Loucy (cell line): ENCODE data around the gene KDR.

ENCODE experiments used
- EZH2phosphoT487 ChIP-seq: fragments of 200-600 bp; IDR thresholded peaks from 2 replicates; pipeline ENCODE4 v1.6.1; 2018; ENCODE audit warnings: antibody characterized with exemption, mild to moderate bottlenecking, moderate library complexity, borderline replicate concordance
- TF ChIP-seq, protein P1 (sequence below): fragments of 200-600 bp; sonication (generic); conservative IDR thresholded peaks from 2 replicates; pipeline ENCODE4 v1.5.1; 2014; ENCODE audit warnings: mild to moderate bottlenecking, antibody characterized with exemption, low read length

DNA sequence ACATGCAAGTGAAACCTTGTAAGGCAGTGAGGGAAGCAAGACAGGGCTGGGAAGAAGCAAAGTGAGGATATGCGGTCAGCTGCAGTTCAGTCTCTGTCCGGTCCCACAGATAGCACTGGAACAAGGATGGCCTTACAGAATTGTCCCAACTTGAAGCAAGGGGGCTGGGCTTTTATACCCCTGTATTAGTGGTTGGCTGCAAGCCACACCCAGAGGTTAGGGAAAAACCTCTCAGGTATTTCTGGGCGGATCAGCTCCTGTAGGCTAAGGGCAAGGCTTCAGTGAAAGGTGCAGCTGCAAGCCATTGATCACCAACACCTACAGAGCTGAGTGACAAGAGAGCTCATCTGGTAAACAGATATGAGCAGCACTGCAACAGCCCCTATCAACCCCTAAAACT lies 89.0 kb downstream of the KDR start:
- TF ChIP-seq, protein P1, sequence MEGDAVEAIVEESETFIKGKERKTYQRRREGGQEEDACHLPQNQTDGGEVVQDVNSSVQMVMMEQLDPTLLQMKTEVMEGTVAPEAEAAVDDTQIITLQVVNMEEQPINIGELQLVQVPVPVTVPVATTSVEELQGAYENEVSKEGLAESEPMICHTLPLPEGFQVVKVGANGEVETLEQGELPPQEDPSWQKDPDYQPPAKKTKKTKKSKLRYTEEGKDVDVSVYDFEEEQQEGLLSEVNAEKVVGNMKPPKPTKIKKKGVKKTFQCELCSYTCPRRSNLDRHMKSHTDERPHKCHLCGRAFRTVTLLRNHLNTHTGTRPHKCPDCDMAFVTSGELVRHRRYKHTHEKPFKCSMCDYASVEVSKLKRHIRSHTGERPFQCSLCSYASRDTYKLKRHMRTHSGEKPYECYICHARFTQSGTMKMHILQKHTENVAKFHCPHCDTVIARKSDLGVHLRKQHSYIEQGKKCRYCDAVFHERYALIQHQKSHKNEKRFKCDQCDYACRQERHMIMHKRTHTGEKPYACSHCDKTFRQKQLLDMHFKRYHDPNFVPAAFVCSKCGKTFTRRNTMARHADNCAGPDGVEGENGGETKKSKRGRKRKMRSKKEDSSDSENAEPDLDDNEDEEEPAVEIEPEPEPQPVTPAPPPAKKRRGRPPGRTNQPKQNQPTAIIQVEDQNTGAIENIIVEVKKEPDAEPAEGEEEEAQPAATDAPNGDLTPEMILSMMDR, result no peak
- no peak for TF ChIP-seq EZH2phosphoT487
